ENCODE measurements around the gene ELFN1.
A peak's percentile ranks its signal among the peaks of the same experiment; 100 is the strongest.

ELFN1 gene

DNA sequence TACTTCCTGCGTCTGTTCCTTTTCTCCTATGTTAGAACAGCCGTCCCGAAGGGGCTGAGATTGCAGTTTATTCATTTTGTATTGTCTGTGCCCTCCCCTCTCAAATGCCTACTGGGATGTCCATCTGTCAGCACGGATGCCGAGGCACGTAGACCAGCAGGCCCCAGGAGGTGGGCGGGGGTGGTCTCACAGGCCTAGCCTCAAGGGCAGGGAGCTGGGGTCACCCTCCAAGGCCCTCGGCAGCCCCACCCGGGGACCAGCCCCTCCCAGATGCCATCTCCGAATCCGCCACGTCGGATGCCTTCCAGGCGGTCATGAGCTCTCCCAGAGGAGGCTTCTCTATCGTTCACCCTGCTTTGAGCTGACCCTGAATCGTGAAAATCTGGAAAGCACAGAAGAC, 59.7 kb downstream of the ELFN1 start:
- DNase-seq: no peak

DNA sequence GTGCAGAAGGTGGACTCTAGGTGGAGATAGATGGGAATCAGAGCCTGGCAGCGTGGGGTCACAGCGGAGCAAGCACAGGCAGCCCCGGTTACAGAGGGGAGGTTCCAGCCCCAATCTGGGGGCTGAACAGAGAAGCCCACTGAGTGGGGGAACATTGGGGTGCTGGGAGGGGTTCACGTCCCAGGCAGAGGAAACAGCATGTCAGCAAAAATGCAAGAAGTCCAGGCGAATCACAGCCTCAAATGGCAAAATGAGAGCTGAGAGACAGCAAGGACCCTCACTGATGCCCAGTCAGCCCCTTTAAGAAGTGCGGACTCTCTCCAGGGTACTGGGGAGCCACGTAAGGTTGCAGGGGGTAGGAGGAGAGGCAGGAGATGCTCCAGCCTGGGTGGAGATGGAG, 62.0 kb downstream of the ELFN1 start:
- DNase-seq: no peak

DNA sequence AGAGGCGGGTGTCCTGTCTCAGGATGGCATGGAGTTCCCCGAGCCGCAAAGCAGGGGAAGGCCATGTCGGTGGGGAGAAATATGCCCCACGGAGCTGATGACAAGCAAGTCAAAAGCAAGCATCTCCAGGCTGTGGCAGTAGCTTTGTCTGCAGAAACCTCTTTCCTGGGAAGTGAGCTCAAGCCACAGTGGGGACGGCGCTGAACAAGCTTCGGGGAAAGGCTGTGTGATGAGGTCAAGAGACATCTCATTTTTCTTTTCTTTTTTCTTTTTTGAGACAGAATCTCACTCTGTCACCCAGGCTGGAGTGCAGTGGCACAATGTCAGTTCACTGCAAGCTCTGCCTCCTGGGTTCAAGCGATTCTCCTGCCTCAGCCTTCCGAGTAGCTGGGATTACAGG, 62.6 kb downstream of the ELFN1 start:
- no peak for DNase-seq

DNA sequence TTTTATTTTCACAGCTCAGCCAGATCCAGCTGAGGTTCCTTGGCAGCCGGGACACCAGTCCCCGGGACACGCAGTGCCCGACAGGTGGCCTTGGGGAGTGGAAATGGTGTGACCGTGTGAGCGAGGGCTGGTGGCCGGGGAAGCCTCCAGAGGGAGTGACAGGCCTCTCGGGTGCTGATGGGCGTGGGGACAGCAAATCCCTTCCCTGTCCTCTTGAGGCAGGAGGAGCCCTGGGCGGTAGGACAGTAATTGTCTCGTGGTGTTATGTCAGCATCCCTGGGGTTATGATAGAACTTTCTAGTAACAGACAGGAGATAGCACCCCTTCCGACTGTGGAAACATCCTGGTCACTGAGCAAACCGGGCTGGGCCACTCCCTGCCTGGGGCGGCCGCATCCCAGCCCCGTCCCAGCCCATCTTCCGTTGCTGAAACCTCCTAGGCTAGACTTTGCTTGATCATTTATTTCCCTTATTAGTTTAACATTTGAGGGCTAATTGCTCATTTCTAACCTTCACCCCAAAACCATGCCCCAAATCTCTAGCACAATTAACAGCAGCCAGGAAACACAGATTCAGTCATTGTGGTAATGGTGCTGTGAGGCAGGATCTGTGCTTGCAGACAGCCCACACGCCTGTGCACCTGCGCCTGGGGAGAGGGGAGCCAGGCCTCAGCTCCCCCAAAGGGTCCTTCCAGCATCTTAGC, 63.3 kb downstream of the ELFN1 start:
- no peak for DNase-seq

DNA sequence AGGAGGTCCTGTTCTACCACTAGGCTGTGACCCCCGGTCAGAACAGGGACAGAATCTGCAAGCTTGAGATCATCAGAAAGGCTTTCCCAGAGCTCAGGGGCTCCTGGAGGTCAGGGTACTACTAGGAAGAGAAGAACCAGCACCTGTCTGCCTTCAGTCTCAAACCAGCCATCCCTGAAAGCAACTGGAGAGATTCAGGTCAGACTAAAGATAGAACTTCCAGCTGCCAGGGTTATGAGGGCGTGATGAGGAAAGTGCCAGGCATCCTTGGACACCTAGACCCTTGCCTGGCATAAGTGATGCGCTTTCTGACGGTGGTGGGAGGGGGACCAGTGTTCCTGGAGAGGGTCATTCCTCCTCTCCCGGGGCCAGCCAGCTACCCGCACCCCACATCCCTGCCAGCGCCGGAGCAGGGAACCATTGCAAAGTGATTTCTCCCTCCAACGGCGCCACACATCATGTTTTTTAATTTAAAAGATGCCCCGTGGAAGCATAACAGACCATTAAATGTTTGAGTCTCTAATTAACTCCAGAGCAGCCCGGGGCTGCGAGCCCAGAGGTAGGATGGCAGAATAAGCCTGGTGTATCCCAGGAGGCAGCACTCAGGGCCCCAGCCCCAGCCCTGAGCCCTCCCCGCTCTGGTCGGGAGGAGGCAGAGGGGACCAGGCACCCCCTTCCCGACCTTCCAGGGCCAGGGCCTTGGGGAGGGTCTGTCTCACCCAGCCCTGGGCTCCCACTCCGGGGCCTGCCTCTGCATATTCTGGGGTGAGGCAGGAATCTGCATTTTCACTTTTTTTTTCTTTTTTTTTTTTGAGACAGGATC, 64.0 kb downstream of the ELFN1 start:
- no peak for DNase-seq

DNA sequence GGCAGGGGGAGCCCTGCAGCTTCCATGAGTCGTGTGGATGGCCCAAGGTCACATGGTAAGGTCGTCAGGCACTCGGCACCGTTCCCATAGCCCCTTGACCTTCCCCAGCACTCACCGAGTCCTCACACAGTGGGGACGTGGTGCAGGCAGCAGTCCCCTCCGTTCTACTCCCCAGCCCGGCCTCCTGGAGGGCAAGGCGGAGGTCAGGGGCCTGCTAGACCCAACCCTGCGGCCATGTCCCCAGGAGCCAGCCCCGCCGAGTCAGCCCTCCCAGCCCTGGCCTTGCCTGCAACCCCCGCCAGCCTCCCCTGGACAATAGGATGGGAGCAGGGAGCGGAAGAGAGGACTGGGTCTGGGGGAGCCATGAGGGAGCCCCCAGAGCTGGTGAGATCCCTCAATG, 65.2 kb downstream of the ELFN1 start:
- DNase-seq: no peak

DNA sequence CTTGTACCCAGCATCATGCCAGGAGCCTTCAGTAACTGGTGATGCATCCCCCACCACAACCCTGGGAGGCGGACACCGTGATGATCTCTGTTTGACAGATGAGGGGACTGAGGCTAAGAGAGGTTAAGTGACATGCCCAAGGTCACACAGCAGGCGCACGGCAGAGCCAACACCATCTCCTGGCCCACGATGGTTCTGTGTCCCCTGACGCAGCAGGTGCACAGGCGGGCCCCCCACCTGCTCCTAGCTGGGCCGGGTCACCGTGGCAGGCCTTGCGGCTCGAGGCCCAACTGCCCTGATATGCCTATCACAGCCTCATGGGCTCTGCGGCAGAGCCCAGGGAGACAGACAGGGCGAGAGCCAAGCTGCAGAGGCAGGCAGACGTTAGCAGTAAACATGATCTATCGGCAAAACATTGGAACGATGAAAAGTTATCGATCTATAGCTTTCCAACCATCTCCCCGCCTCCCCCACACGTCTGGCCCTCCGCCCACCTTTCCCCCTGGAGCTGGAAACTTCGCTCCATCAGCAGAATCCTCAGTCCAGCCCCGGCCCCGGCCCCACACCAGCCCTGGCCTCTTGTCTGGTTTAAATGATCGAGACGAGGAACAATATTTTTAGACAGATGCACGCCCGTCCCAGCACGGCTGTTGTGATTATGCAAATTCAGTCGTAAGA, 65.9 kb downstream of the ELFN1 start:
- no peak for DNase-seq

DNA sequence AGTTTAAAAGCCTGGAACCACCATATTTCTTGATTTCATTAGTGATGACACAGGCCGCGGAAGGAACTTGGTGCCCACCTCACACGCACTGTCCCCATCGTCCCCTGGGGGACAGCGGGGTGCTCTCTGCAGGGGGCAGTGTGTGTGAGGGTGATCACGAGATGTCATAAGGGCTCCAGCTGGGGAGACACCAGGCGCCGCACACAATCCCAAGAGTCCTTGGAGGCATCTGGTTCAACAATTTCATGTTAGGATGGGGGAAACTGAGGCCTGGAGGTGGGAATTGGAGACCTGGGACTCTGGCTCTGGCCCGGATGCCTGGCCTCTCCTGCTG, 66.4 kb downstream of the ELFN1 start:
- no peak for DNase-seq

DNA sequence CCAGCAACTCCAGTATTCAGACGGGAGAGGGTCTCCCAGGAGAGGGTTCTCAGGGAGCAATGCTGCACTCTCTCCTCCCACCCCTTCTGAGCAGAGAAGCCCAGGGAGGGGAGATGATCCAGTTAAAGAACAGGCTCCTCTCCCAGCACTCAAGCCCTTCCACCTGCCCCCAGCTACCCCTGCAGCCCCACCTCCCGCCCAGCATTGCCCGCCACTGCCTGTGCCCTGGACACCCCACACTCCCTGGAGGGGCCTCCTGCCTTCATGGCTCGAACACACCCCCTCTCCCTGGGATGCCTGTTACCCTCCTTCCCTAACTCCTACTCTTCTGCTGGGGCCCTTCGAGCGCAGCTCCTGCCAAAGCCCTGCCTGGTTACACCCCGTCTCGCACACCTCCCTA, 66.8 kb downstream of the ELFN1 start:
- DNase-seq: no peak

DNA sequence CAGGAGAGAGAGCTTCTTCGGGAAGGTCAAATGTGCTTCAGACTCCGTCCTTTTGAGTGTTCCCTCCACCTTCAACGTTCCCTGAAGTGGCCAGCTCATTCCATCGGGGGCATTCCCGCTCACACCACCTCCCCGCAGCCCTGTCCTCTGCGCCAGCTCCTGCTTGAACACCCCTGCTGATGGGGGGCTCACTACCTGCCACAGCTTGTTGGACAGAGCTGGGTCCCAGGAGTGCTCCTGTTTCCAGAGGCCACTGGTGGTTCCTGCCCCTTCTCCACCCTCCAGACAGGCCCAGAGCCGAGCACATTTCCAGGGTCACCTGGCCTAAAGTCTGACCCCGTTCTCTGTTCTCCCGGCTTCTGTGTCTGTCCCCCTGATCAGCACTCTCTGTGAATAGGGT, 67.4 kb downstream of the ELFN1 start:
- no peak for DNase-seq

DNA sequence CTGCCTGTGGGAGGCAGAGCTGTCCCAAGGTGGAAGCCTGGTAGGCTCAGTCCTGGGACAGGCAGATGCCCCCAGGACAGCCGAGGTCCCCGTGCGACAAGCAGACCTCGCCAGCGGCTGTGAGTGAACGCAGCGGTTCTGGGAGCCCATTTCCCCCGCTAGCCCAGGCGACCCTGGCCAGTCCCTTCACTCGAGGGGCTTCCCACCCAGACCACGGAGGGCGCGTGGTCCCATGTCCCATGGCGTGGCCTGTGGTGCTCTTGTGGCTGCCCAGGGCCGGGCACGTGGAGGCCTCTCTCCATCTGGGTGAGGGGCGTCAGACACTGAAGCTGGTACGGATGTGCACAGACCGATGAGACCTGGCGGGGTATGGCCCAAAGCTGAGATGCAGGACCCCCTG, 67.9 kb downstream of the ELFN1 start:
- DNase-seq: no peak

DNA sequence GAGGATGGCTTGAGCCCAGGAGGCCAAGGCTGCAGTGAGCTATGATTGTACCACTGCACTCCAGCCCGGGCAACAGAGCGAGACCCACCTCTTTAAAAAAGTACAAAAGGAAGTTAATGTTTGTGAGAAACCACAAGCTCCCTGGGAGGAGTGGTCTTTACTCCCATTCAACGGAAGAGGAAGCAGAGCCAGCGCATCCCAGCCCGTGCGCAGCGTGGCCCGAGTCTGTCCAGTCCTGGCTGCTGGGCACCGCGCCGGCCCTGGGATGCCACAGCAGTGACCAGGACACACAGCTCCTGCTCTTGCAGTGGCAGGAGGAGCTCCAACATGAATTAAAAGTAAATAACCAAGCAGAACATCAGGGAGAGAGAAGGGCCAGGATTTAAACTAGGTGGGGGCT, 68.4 kb downstream of the ELFN1 start:
- DNase-seq: no peak

DNA sequence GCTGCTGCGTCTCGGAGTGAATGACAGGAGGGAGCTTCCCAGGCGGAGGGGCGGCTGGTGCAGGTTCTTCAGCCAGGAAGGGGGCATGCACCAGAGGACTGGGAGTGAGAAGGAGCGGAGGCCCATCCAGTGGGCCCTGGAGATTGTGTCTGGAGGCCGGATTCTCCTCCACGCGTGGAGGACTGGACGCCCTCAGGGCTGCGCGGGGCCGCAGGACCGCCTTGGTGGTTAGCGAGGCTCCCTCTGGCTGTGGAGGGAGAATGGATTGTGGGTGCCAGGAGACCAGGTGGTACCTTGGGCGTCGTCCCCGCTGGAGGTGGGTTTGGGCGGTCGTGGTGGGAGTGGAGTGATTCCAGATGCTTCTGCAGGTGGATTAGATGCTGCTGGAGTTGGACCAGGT, 68.9 kb downstream of the ELFN1 start:
- no peak for DNase-seq

DNA sequence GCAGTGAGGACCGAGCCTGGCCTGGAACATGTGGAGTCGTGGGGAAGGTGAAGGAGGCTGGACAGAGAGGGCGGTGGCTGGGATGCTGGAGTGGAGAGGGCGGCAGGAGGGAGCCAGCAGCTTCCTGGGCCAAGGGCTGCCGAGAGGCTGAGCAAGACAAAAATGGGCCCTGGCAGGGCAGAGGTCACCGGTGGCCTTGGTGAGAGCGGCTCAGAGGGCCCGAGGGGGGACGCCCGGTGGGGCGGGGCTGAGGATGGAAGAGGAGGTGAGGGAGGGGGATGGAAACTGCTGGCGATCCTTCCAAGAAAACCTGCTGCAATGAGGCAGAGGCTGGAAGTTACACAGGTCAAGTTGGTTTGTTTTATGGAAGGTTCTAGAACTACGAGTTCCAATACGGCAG, 69.5 kb downstream of the ELFN1 start:
- DNase-seq: no peak

DNA sequence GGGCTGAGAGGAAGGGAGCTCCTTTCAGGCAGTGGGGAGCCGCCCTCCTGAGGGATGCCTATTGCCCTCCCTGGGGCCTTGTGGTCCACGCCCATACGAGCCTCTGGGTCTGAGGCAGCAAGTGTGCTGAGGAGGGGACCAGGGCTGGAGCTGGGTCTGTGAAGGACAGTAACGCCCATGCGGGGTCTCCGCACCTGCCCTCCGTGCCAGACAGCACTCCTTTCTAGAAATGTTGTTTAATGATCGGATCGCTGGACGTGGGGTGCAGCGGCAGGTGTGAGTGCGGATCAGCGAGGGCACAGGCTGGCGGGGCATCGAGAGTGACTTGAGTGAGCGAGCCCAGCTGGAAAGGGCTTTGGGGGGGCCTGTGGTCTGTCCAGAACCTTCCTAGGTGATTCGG, 70.1 kb downstream of the ELFN1 start:
- DNase-seq: no peak

DNA sequence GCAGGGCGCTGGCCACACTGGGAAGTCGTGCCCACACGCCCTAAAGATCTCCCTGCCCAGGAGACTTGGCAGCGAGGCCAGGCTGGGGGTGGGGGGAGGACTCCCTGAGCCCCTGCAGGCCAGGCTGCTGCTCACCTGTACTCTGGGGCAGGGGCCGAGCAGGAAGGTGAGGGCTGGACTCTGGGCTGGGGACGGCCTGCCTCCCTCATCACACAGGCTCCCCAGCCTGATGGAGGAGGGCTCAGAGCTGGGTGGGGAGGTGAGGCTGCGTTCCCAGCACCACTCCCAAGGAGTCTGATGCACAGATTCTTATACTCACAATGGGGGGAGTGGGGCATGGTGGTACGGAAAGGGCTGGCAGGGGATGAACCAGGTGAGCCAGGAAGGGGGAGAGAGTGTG, 71.2 kb downstream of the ELFN1 start:
- DNase-seq: no peak

DNA sequence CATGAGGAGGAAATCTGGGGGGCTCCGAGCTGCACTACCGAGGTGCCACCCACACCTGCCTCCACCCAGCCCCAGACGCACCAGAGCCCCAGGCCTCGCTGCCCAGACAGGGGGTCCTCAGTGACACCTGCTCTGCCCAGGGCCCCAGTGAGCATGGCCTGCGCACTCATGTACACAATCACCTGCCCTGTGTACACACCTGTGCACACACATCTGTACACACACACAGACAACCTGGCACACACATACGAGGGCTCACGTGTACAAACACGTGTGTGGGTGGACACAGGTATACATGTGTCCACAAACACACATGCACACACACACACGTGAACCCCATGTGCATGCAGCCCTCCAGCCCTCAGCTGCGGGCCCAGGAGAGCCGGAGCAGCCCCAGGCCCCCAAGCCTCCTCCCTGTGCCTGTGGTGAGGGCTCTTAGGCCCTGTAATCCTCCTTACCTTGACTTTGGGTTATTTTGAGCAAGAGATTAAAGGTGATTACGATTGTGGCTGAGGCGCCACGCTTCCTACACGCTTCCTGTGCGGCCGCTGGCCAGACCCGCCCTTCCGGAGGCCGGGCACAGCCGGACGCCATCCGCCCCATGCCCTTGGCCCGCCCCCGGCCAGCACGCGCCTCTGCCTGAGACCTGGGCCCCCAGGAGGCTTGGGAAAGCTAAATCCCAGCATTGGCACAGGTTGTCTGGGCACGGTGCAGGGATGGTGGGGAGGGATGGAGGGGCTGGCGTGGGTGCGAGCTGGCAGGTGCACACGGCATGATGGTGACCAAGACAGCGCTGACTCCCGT, 71.9 kb downstream of the ELFN1 start:
- DNase-seq: no peak

DNA sequence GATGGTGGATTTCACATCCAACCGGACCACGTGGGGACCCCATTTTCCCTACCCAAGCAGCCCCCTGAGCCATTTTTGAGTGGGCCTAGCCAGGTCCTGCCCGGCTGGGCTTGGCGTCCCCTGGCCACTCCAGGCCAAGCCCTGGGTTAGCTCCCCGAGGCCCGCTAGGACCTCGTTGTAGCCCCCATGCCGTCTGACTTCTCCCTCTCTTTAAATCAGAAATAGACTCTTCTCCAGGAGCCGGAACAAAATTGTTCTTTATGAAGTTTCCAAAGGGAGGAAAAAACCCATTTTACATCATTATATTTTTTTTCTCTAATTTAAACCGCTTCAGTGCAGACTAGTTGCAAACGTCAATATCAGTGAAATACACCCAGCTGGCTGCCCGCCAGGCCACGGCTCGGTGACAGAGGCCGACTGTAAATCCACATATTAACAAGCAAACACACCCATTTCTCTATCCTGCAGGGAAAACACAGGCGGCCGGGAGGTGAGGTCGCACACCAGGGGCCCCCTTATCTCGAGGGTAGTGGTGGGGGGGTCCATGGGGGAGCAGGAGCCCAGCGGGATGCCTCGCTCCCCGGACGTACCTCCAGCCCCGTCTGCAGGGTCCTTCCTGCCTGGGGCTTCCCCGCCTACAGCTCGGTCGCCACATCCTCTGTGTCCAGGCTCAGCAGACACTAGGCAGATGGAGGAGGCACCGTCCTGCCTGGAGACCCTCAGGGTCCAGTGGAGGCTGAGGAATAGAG, 72.7 kb downstream of the ELFN1 start:
- peak in 1 of 4 experiments; percentile 17 for DNase-seq

DNA sequence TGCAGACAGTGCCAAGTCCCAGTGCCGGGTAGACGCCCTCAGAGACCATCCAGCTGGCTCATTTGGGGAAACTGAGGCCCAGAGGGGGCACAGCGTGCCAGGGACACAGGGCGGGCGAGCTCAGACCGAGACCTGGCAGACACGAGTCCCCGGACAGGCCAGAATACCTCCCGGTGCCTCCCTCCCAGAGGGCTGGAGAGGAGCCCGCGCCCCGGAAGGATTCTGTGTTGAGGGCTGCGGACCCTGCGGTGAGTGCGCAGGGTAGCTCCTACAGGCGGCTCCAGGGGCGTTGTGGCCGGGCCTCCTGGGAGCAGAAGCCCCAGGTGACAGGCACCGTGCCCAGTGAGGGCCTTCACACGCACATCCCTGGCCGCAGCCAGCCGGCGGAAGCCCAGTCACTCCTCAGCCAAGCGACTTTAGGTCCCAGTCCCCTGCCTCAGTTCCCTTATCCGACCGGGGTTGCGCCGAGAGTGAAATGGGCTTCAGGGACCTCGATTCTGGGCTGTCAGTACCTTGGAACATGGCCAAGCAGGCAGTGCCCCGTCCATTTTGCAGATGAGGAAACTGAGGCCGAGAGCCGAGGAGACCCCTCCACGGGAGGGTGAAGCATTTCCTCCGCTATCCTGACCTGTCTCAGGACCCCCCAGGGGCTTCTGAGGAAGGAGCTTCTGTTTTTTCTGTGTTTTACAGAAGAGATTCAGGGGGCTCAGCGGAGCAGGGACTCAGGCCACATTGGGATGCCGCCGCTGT, 73.6 kb downstream of the ELFN1 start:
- DNase-seq: no peak

DNA sequence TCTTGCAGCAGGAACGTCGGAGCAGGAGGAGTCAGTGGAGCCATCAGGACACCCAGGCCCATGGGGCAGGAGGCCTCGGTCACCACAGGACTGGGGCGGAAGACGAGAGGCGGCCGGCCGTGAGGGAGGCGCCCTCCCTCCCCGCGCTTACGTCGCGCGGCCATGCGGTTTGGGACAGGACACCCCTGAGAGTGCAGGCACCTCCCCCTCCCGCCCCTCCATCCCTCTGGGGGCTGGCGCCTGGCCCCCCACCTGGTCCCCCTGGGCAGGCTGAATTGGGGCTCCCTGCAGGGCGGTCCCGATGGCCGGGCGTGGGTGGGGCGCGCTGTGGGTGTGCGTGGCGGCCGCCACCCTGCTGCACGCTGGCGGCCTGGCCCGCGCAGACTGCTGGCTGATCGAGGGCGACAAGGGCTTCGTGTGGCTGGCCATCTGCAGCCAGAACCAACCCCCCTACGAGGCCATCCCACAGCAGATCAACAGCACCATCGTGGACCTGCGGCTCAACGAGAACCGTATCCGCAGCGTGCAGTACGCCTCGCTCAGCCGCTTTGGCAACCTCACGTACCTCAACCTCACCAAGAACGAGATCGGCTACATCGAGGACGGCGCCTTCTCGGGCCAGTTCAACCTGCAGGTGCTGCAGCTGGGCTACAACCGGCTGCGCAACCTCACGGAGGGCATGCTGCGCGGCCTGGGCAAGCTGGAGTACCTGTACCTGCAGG, 74.4 kb downstream of the ELFN1 start:
- DNase-seq: no peak

DNA sequence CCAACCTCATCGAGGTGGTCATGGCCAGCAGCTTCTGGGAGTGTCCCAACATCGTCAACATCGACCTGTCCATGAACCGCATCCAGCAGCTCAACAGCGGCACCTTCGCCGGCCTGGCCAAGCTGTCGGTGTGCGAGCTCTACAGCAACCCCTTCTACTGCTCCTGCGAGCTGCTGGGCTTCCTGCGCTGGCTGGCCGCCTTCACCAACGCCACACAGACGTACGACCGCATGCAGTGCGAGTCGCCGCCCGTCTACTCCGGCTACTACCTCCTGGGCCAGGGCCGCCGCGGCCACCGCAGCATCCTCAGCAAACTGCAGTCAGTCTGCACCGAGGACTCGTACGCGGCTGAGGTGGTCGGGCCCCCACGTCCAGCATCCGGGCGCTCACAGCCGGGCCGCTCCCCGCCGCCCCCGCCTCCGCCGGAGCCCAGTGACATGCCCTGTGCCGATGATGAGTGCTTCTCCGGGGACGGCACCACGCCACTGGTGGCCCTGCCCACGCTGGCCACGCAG, 75.0 kb downstream of the ELFN1 start:
- no peak for DNase-seq

Data from activated naive CD4-positive, alpha-beta T cell (primary cell).